ENCODE results near the gene COX15. TPM values are rescaled to one million over a fixed set of nuclear protein-coding genes. Genes with fewer than 3 reads are reported as not detected.

The COX15 gene
- total RNA-seq = 40.6 and 47.4 TPM in 2 replicates

DNA sequence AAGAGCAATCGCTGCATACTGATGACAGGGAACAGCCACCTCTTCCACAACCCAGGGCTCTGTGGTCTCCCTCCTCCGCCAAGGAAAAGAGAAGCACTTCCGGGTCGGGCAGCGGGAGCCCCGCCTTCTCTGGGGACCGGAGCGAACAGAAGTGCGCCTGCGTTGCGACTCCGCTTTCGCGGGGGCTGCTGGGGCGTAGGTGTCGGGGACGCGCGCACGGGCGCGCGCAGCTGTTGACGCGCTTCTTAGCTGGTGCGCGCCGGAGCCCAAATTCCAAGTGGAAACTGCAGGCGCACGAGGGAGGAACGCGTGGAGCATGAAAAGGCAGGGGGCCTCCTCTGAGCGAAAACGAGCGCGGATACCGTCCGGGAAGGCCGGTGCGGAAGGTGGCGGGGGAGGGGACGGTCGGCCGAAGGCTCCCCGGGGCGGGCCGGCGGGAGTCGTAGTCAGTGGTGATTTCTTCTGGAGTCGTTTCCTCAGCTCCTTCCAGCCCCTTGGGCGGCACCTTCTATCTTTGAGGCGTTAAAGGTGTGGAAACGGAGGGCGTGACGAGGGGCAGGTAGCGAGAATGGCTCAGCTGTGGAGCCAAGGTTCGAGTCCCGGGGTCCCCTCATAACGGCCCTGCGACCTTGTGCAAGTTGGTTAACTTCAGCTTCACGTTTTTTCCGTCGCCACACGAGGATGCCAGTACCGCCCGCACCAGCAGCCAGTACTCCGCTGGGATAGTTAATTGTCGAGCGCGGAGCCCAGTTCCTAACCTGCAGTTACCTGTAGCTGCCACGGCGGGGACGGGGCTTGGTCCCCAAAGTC, at the start of gene COX15, which contains the start of gene CUTC:
Gene COX15 (minus strand): TSS at position 95 of the 810 bp plus-strand sequence. CDS start 78 bp downstream, at position 17.
Gene CUTC (plus strand): TSS at position 202 of the 810 bp plus-strand sequence. CDS start 115 bp downstream, at position 317.

Other genes with a start within 250 kb of the COX15 start
- gene NKX2-3, start 199.2 kb downstream of the COX15 start, total RNA-seq = not detected in 2 replicates
- gene SLC25A28, start 111.7 kb downstream of the COX15 start, total RNA-seq = 4.6 and 16.3 TPM in 2 replicates
- gene ENTPD7, start 72.6 kb downstream of the COX15 start, total RNA-seq = 24.2 and 33.0 TPM in 2 replicates
- 22.8 and 26.3 TPM in 2 replicates for gene CUTC, start 107 bp upstream of the COX15 start, total RNA-seq
- 0.19 and 0.28 TPM in 2 replicates for gene ABCC2, start 50.5 kb upstream of the COX15 start, total RNA-seq